Trophoblast cell (in vitro differentiated cells and primary cell): ENCODE data around the gene B3GAT1.

Experiments used
- DNase-seq, 2 donors: peaks; one replicate each; pipeline ENCODE4 v3.0.0-alpha.2; 2016
- H2AFZ ChIP-seq: 2 replicates; pipeline ENCODE4 v1.6.1; 2013; ENCODE audit warnings: low read length, moderate library complexity, mild to moderate bottlenecking; ENCODE audit not compliant: insufficient read depth, poor library complexity
- H2AK5ac ChIP-seq: 2 replicates; pipeline ENCODE4 v1.6.1; 2013; ENCODE audit warnings: mild to moderate bottlenecking, low read length
- H2BK120ac ChIP-seq: 2 replicates; pipeline ENCODE4 v1.6.1; 2013; ENCODE audit warnings: low read length, mild to moderate bottlenecking, moderate library complexity; ENCODE audit not compliant: insufficient read depth, poor library complexity
- H2BK12ac ChIP-seq: 2 replicates; pipeline ENCODE4 v1.6.1; 2013; ENCODE audit warnings: mild to moderate bottlenecking, low read length, moderate library complexity
- H2BK5ac ChIP-seq: 2 replicates; pipeline ENCODE4 v1.6.1; 2013; ENCODE audit warnings: low read length, low read depth, moderate library complexity, mild to moderate bottlenecking; ENCODE audit not compliant: poor library complexity
- H3K14ac ChIP-seq: 2 replicates; pipeline ENCODE4 v1.6.1; 2013; ENCODE audit warnings: mild to moderate bottlenecking, low read length
- H3K18ac ChIP-seq: 2 replicates; pipeline ENCODE4 v1.6.1; 2013; ENCODE audit warnings: mild to moderate bottlenecking, low read length
- H3K23ac ChIP-seq: 2 replicates; pipeline ENCODE4 v1.6.1; 2013; ENCODE audit warnings: low read length
- H3K27ac ChIP-seq: 2 replicates; pipeline ENCODE4 v1.5.1; 2013; ENCODE audit warnings: low read depth, mild to moderate bottlenecking, inconsistent platforms, low read length, moderate library complexity
- H3K27me3 ChIP-seq: 2 replicates; pipeline ENCODE4 v1.6.1; 2013; ENCODE audit warnings: inconsistent platforms, mild to moderate bottlenecking, low read length, moderate library complexity; ENCODE audit not compliant: insufficient read depth
- H3K36me3 ChIP-seq, 2 experiments: 1 replicate in 1 of 2; 2 replicates in 1 of 2; pipeline ENCODE4 v1.6.1; 2013; ENCODE audit warnings: low read length in 2 of 2, mild to moderate bottlenecking in 2 of 2, moderate library complexity in 1 of 2; ENCODE audit not compliant: insufficient read depth in 2 of 2, control insufficient read depth in 1 of 2
- H3K4ac ChIP-seq: 2 replicates; pipeline ENCODE4 v1.6.1; 2013; ENCODE audit warnings: low read depth, mild to moderate bottlenecking, low read length, moderate library complexity
- H3K4me1 ChIP-seq, 2 experiments: 1 replicate in 1 of 2; 2 replicates in 1 of 2; pipeline ENCODE4 v1.6.1; 2013; ENCODE audit warnings: low read length in 2 of 2, mild to moderate bottlenecking in 2 of 2, moderate library complexity in 1 of 2; ENCODE audit not compliant: insufficient read depth in 2 of 2, control insufficient read depth in 1 of 2
- H3K4me2 ChIP-seq: 2 replicates; pipeline ENCODE4 v1.6.1; 2013; ENCODE audit warnings: inconsistent platforms, mild to moderate bottlenecking, low read length, moderate library complexity
- H3K4me3 ChIP-seq: 2 replicates; pipeline ENCODE4 v1.5.1; 2013; ENCODE audit warnings: mild to moderate bottlenecking, low read depth, low read length, inconsistent platforms
- H3K79me1 ChIP-seq: one replicate; pipeline ENCODE4 v1.6.1; 2013; ENCODE audit warnings: low read length
- H3K79me2 ChIP-seq: 2 replicates; pipeline ENCODE4 v1.6.1; 2013; ENCODE audit warnings: low read length, mild to moderate bottlenecking; ENCODE audit not compliant: control insufficient read depth, insufficient read depth, poor library complexity
- H3K9ac ChIP-seq: 2 replicates; pipeline ENCODE4 v1.6.1; 2013; ENCODE audit warnings: mild to moderate bottlenecking, low read length
- H3K9me3 ChIP-seq: 2 replicates; pipeline ENCODE4 v1.6.1; 2013; ENCODE audit warnings: low read depth, mild to moderate bottlenecking, control low read depth, inconsistent platforms, low read length; ENCODE audit not compliant: insufficient read depth
- H4K12ac ChIP-seq: 2 replicates; pipeline ENCODE4 v1.6.1; 2013; ENCODE audit warnings: low read depth, mild to moderate bottlenecking, low read length, moderate library complexity
- H4K8ac ChIP-seq: 2 replicates; pipeline ENCODE4 v1.6.1; 2013; ENCODE audit warnings: low read depth, mild to moderate bottlenecking, low read length, moderate library complexity
- H4K91ac ChIP-seq: one replicate; pipeline ENCODE4 v1.6.1; 2013; ENCODE audit warnings: low read depth, mild to moderate bottlenecking, low read length, moderate library complexity
- WGBS: extraction: QIAGEN DNeasy Blood & Tissue Kit; methylation state at CpG from one replicate; pipeline ENCODE4 v1.1.7; 2013; ENCODE audit warnings: missing lambda C conversion rate; ENCODE audit not compliant: insufficient read length, insufficient coverage; ENCODE audit errors: extremely low coverage; 5-methylcytosine and 5-hydroxymethylcytosine counted together

The B3GAT1 gene

DNA sequence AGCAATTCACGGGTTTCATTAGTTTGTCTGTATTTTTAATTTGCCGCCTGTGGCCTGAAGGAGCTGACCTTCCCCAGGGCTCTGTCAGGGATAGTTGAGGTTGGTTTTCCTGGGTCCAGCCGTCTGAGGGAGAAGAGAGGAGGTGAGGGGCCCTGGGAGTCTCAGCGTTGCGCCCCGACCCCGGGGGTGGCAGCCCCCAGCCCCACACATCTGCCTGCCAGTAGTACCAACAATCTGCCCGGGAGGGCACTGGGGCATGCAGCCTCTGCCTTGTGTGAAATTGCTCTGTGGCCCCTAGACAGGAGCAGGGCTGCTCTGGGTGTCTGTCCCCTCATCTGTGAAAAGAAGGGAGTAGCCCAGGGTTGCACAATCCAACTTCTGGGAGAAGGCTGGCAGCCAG lies 6.6 kb downstream of the B3GAT1 start:
- Histone ChIP-seq H2BK12ac (no peak overlapping the region), H2BK5ac (no peak overlapping the region), H3K79me2 (no peaks in the 10 kb centered on the region), H3K4me2 (no peak overlapping the region), H3K79me1 (no peaks in the 10 kb centered on the region), H2AFZ (no peak overlapping the region), H3K27me3 (peaks cover 4% of the 10 kb centered on the region), H2AK5ac (no peak overlapping the region), H3K14ac (no peak overlapping the region), H4K8ac (no peak overlapping the region), H3K9ac (no peak overlapping the region), H3K23ac (no peak overlapping the region), H3K4me1 (no peaks in the 10 kb centered on the region), H3K18ac (no peak overlapping the region), H2BK120ac (no peak overlapping the region), H3K4me3 (no peak overlapping the region), H4K12ac (no peak overlapping the region), H3K36me3 (no peaks in the 10 kb centered on the region), H4K91ac (no peak overlapping the region), H3K9me3 (no peaks in the 10 kb centered on the region), H3K27ac (no peak overlapping the region), H3K4ac (no peak overlapping the region)
- no peak for DNase-seq
- WGBS = no CpG with 5 or more reads among the region's 8 CpGs

DNA sequence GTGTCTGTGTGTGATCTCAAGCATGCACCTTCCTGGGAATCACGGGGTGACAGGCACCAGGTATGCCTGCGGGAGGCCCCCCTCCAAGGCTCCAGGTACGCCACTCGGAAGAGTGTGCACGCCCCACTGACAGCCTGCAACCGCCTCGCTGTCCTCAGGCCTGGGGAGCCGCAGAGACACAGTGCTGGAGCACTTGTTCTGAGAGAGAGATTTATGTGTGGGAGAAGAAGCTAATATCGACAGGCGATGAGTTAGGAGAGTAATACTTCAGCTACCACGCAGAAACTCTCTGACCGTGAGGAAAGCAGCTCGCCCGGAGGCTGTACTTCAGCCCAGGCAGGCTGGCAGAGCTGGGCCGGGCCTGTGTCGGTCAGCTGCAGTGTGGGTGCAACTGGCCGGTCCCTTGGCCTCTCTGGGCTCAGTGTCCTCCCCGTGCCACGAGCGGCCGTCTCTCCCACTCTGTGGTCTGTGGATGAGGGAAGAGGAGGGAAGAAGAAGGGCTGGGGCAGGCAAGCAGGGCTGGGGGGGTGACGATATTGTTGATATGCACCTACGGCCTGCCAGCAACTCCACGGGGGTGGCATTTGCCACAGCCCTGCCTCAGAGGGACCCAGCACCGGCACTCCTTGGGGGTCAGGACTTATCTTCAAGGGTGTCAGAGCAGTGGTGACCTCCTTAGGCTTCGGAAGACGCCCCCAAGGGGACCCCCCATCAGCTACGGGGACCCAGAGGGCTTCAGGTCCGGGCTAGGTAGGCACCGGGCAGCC lies 7.3 kb downstream of the B3GAT1 start:
- Histone ChIP-seq H3K36me3 (no peaks in the 10 kb centered on the region), H4K8ac (no peak overlapping the region), H4K91ac (no peak overlapping the region), H3K23ac (no peak overlapping the region), H4K12ac (no peak overlapping the region), H3K4me2 (no peak overlapping the region), H3K4me3 (peak overlapping the region; percentile 6), H3K14ac (no peak overlapping the region), H3K79me2 (no peaks in the 10 kb centered on the region), H2AFZ (no peak overlapping the region), H2BK120ac (no peak overlapping the region), H2BK12ac (no peak overlapping the region), H2AK5ac (no peak overlapping the region), H3K27ac (no peak overlapping the region), H3K79me1 (no peaks in the 10 kb centered on the region), H3K4ac (no peak overlapping the region), H3K18ac (no peak overlapping the region), H3K9ac (no peak overlapping the region), H3K4me1 (no peaks in the 10 kb centered on the region), H3K9me3 (no peaks in the 10 kb centered on the region), H2BK5ac (no peak overlapping the region), H3K27me3 (peaks cover 3% of the 10 kb centered on the region)
- WGBS = no CpG with 5 or more reads among the region's 30 CpGs
- no peak for DNase-seq

DNA sequence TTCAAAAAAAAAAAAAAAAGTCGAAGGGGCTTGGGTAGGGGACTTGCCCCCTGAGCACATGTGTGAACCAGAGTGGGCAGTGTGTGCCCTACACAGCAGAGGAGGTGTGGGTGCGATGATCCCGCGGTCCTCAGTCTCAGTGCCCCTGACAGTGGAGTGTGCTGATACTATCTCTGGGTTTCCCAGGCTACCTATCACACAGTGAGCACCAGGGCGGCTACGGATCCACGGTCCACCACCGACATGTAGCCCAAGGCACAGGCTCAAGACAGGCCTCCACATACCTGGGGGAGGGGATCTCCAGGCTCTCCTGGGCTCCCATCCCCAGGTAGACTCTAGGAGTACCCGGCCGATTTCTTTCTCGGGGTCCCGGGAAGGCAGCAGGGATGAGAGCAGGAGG lies 9.1 kb downstream of the B3GAT1 start:
- Histone ChIP-seq H3K4me2 (no peak overlapping the region), H4K8ac (no peak overlapping the region), H2BK5ac (no peak overlapping the region), H3K9me3 (no peaks in the 10 kb centered on the region), H3K23ac (no peak overlapping the region), H3K14ac (no peak overlapping the region), H3K18ac (no peak overlapping the region), H3K4me3 (no peak overlapping the region), H3K79me2 (no peaks in the 10 kb centered on the region), H2AFZ (no peak overlapping the region), H4K91ac (no peak overlapping the region), H2BK12ac (no peak overlapping the region), H3K27ac (no peak overlapping the region), H4K12ac (no peak overlapping the region), H3K36me3 (no peaks in the 10 kb centered on the region), H2AK5ac (no peak overlapping the region), H3K27me3 (no peaks in the 10 kb centered on the region), H3K9ac (no peak overlapping the region), H2BK120ac (no peak overlapping the region), H3K79me1 (no peaks in the 10 kb centered on the region), H3K4ac (no peak overlapping the region), H3K4me1 (no peaks in the 10 kb centered on the region)
- DNase-seq = no peak
- no CpG with 5 or more reads among the region's 12 CpGs for WGBS

DNA sequence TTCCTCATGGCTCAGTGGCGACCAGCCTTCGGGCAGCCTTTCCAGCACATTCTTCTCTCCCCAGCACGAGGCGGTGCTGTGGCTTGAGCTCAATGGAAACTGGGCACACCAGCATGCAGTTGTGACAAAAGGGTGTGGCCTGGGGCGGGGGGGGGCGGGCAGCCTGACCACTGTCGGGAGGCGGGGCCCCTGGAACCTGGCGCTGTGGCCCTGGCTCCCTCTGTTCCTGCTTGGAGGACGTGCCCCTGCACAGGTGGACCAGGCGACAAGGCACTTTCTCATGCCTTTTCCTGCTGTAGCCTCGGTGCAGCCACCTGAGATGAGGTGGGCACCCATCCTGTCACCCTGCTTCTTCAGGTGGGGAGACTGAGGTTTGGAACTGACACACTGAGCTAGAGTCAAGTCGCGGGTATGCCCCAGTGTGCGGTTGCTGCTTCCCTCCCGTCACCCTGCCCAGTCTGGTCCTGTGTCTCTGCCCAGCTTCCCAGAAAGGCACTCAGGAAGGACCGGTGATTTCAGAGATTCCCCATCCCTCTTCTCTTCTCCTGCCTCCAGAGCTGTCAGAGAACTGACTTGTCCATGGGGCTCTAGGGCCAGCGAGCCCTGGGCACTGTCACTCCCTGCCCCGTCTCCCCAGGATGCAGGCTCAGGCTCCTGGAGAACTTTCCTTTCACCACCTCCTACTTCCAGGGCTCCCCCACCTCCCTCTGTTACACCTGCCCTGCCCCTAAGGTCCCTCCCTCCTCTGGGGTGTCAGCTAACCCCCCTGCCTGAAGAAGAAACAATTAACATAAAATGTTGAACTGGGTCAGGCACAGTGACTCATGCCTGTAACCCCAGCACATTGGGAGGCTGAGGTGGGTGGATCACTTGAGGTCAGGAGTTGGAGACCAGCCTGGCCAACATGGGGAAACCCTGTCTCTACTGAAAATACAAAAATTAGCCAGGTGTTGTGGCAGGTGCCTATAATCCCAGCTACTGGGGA lies 9.9 kb downstream of the B3GAT1 start:
- no CpG with 5 or more reads among the region's 19 CpGs for WGBS
- H4K91ac ChIP-seq = no peak overlapping the region
- no peak overlapping the region for H3K14ac ChIP-seq
- H3K9me3 ChIP-seq = no peaks in the 10 kb centered on the region
- H3K36me3 ChIP-seq = no peaks in the 10 kb centered on the region
- H2BK120ac ChIP-seq = no peak overlapping the region
- H3K18ac ChIP-seq = no peak overlapping the region
- no peak overlapping the region for H3K4me3 ChIP-seq
- no peak overlapping the region for H3K27ac ChIP-seq
- H3K23ac ChIP-seq = no peak overlapping the region
- no peak overlapping the region for H3K4ac ChIP-seq
- H3K79me2 ChIP-seq = no peaks in the 10 kb centered on the region
- H3K27me3 ChIP-seq = no peaks in the 10 kb centered on the region
- H2AK5ac ChIP-seq = no peak overlapping the region
- no peak overlapping the region for H3K4me2 ChIP-seq
- no peak overlapping the region for H2AFZ ChIP-seq
- no peak overlapping the region for H3K9ac ChIP-seq
- H4K8ac ChIP-seq = no peak overlapping the region
- no peaks in the 10 kb centered on the region for H3K4me1 ChIP-seq
- H3K79me1 ChIP-seq = no peaks in the 10 kb centered on the region
- H4K12ac ChIP-seq = no peak overlapping the region
- H2BK12ac ChIP-seq = no peak overlapping the region
- H2BK5ac ChIP-seq = no peak overlapping the region
- no peak for DNase-seq
